ENCODE measurements around the gene CLRN2. TPM values are rescaled to one million over a fixed set of nuclear protein-coding genes. Genes with fewer than 3 reads are reported as not detected.

The CLRN2 gene
- total RNA-seq, 1 experiment from 2014 or later: not detected

DNA sequence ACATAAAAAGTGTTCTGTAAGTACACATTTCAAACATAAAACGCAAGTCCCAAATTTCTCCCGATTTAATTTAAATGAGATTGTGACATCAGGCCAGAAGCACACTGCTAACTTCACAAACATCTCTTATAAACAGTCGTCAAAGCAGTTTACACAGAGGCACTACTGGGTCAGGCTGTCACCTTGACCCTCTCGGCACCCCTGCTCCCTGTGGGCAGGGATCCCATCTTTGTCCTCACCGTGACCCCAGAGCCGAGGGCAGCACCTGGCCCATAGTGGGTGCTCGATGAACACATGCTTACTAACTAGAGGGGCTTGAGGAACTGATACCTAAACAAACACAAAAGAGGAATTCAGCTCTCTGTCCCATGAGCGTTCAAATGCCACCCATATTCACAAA, 25.2 kb upstream of the CLRN2 start:
- Histone ChIP-seq H3K27ac (ENCODE audit: insufficient read length, low read depth, low read length) (no peak overlapping the region), H3T11ph (ENCODE audit: low read length) (no peak overlapping the region), H2BK20ac (ENCODE audit: low read depth, low read length, poor library complexity, severe bottlenecking) (no peak overlapping the region), H4K91ac (ENCODE audit: insufficient read length, low read depth, low read length) (no peak overlapping the region), H3K4ac (ENCODE audit: low read depth, low read length) (no peak overlapping the region), H2AK5ac (ENCODE audit: insufficient read length, low read length) (no peak overlapping the region), H3K27me3 (ENCODE audit: insufficient read depth, low read length) (no peaks in the 10 kb centered on the region), H3K4me1 (ENCODE audit: insufficient read depth, low read length) (no peaks in the 10 kb centered on the region), H3K14ac (ENCODE audit: insufficient read depth, low read length) (no peak overlapping the region), H4K20me1 (ENCODE audit: control insufficient read depth, insufficient read depth, insufficient read length) (peaks cover 3% of the 10 kb centered on the region), H4K5ac (ENCODE audit: insufficient read length, low read depth, low read length) (no peak overlapping the region), H2BK15ac (ENCODE audit: low read depth, low read length) (no peak overlapping the region), H3K79me2 (ENCODE audit: insufficient read depth, low read length) (no peaks in the 10 kb centered on the region), H2AFZ (ENCODE audit: low read length) (no peak overlapping the region), H2BK120ac (ENCODE audit: low read depth, low read length, poor library complexity, severe bottlenecking) (no peak overlapping the region), H3K79me1 (ENCODE audit: insufficient read depth, low read depth, low read length, poor library complexity, severe bottlenecking) (no peaks in the 10 kb centered on the region), H3K23ac (ENCODE audit: insufficient read length, low read depth, low read length) (no peak overlapping the region), H3K9ac (ENCODE audit: extremely low read depth, insufficient read length, low read length) (no peak overlapping the region), H2BK12ac (ENCODE audit: insufficient read length, low read depth, low read length) (no peak overlapping the region), H2BK5ac (ENCODE audit: insufficient read length, low read length) (no peak overlapping the region), H3K9me3 (ENCODE audit: control insufficient read depth, low read depth, low read length) (no peaks in the 10 kb centered on the region), H4K8ac (replicated peaks; ENCODE audit: insufficient read length, low read depth, low read length) (no peak overlapping the region), H3K56ac (ENCODE audit: insufficient read length, low read depth, low read length) (no peak overlapping the region), H3K18ac (ENCODE audit: insufficient read length, low read depth, low read length) (no peak overlapping the region), H3K4me2 (ENCODE audit: insufficient read depth, insufficient read length, low read length) (no peak overlapping the region), H3K23me2 (ENCODE audit: insufficient read length, low read depth, low read length, poor library complexity, severe bottlenecking) (peaks cover 3% of the 10 kb centered on the region)
- Mint-ChIP-seq H3K9me3 (no peaks in the 10 kb centered on the region), H3K4me3 (no peak overlapping the region), H3K36me3 (ENCODE audit: insufficient read depth in 1 of 3, low read depth in 3 of 3) (peaks cover 8 to 37% (median 30%) of the 10 kb centered on the region in 3 experiments; a peak in 6 of 7 replicates), H3K27ac (no peak overlapping the region), H3K27me3 (ENCODE audit: low read depth) (no peaks in the 10 kb centered on the region), H3K4me1 (peaks cover 7 to 8% of the 10 kb centered on the region in 2 experiments)
- TF ChIP-seq, protein P1, sequence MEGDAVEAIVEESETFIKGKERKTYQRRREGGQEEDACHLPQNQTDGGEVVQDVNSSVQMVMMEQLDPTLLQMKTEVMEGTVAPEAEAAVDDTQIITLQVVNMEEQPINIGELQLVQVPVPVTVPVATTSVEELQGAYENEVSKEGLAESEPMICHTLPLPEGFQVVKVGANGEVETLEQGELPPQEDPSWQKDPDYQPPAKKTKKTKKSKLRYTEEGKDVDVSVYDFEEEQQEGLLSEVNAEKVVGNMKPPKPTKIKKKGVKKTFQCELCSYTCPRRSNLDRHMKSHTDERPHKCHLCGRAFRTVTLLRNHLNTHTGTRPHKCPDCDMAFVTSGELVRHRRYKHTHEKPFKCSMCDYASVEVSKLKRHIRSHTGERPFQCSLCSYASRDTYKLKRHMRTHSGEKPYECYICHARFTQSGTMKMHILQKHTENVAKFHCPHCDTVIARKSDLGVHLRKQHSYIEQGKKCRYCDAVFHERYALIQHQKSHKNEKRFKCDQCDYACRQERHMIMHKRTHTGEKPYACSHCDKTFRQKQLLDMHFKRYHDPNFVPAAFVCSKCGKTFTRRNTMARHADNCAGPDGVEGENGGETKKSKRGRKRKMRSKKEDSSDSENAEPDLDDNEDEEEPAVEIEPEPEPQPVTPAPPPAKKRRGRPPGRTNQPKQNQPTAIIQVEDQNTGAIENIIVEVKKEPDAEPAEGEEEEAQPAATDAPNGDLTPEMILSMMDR (conservative IDR thresholded peaks at IDR 0.05): no peak
- no peak for DNase-seq
- WGBS (ENCODE audit: extremely low coverage, insufficient read length, low lambda C conversion rate): no CpG with 5 or more reads among the region's 8 CpGs

Measured in H9 (cell line).